ENCODE data around the gene PDE10A. TPM values are rescaled to one million over a fixed set of nuclear protein-coding genes. Genes with fewer than 3 reads are reported as not detected.

Gene PDE10A
- total RNA-seq, result 18.4 and 32.4 TPM in 2 replicates

DNA sequence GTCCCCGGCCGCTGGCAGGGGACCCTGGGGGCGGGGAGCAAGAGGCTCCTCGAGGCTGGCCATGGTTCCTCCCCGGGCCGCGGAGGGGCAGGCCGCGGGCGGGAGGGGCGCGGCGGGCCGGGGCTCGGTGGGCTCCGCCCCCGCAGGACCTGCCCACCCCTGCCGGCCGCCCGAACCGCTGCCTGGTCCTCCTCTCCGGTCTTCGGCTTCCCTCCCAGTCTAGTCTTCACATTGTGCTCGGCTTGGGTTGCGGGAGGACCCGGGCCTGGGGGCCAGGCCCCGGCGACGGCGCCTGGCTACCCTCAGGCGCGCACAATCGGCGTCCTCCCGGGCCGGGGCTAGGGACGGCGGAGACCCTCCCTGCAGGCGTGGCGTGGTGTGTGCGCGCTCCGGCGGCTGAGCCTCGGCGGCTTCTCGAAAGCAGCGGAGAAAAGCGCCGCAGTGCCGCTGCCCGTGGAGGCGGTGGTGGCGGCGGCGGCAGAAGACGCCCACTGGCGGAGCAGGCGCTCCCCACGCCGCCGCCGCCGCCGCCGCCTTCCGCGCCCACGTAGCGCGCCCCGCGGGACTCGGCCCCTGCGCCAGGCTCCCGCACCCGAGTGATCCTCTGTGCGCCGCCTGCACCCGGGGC, at the start of gene PDE10A:
Gene PDE10A, minus strand, starts transcription at position 493 of the 628 bp plus-strand sequence. Its CDS starts 430 bp downstream, at position 63.

DNA sequence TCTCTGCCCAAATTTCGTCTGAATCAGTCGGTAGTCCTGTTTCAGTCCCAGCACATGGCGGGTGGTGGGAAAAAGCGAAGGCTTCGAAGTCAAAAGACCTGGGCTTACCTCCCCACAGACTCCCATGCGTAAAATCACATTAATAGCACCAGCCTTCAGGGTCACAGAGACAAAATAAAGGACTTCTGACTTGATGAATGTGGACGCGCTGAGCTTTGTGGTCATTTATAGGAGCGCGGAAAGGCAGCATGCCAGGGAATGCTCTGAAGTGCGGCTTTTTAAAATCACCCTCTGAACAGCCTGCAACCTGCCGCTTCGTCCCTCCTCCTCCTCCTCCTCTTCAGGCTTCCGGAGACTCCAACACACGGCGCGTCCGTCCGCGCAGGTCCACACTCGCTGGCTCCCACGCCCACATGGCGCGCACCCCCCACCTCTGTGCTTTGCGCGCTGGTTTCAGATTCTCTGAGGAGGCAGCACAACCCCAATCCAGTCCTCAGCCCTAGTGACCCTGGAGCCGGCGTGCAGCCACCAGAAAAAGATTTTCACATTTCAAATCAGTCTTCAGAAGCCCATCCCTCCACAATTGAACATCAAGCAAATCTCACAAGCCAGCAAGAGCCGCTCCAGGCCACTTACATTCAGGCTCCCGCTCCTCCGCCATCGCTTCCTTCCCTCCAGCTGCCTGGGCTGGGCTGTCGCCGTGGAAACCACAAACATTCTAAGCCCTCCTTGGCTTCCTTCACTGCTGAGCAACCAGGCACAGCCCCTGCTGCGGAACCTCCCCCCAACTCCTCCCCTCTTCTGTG, 353.9 kb downstream of the PDE10A start, which contains the start of gene C6orf118:
Gene C6orf118, minus strand, starts transcription at position 680 of the 806 bp plus-strand sequence. Its CDS starts 19 bp downstream, at position 661.

Measured in regular cardiac myocyte (primary cell).